Kidney epithelial cell (primary cell): ENCODE data around the gene ANKH. TPM values are rescaled to one million over a fixed set of nuclear protein-coding genes. Genes with fewer than 3 reads are reported as not detected.

Experiments used
- DNase-seq: peaks from one replicate; pipeline ENCODE4 v3.0.0-alpha.2; 2010; ENCODE audit warnings: low read depth
- H3K27me3 ChIP-seq: 2 replicates; pipeline ENCODE4 v1.6.0; 2011; ENCODE audit warnings: low read length; ENCODE audit not compliant: control insufficient read depth, insufficient read depth
- H3K36me3 ChIP-seq: 2 replicates; pipeline ENCODE4 v1.5.1; 2011; ENCODE audit warnings: low read length; ENCODE audit not compliant: control insufficient read depth, insufficient read depth
- H3K4me3 ChIP-seq: 2 replicates; pipeline ENCODE4 v1.5.1; 2011; ENCODE audit warnings: low read depth, mild to moderate bottlenecking, control low read depth, low read length
- total RNA-seq: library from RNA; depleted of rRNA; stranded (reverse); fragments of >200 nt; gene quantifications from 2 replicates; pipeline ENCODE4 v1.2.3, GENCODE V29; 2015
- TF ChIP-seq, protein P1 (sequence below): IDR thresholded peaks from 2 replicates; pipeline ENCODE4 v1.5.1; 2011; ENCODE audit warnings: mild to moderate bottlenecking, moderate library complexity, low read length, control low read depth, inconsistent platforms; ENCODE audit not compliant: insufficient read depth, poor library complexity, severe bottlenecking

ANKH gene
- total RNA-seq, 1 donor from 2014 or later, result 15.8 TPM

DNA sequence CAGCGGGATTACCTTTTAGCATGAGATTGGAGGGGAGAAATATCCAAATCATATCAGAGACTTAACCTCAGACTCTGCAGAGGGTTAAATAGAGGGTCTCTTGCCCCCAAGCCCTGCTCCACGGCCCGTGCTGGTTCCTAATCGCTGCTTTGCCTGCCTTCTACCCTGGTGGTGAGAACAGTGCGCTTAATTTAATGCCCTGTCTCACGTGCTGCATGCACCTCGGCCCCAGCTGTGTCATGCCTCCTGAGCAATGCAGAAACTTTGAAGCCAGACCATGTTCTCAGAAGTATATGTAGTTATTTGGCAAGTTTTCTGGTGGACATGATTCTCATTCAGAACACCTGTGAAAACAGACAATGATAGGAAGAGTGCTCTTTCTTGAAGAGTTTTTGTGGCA lies 205.6 kb downstream of the ANKH start:
- TF ChIP-seq, protein P1, sequence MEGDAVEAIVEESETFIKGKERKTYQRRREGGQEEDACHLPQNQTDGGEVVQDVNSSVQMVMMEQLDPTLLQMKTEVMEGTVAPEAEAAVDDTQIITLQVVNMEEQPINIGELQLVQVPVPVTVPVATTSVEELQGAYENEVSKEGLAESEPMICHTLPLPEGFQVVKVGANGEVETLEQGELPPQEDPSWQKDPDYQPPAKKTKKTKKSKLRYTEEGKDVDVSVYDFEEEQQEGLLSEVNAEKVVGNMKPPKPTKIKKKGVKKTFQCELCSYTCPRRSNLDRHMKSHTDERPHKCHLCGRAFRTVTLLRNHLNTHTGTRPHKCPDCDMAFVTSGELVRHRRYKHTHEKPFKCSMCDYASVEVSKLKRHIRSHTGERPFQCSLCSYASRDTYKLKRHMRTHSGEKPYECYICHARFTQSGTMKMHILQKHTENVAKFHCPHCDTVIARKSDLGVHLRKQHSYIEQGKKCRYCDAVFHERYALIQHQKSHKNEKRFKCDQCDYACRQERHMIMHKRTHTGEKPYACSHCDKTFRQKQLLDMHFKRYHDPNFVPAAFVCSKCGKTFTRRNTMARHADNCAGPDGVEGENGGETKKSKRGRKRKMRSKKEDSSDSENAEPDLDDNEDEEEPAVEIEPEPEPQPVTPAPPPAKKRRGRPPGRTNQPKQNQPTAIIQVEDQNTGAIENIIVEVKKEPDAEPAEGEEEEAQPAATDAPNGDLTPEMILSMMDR, result peak; percentile 15
- H3K36me3 ChIP-seq, result no peaks in the 10 kb centered on the region
- no peaks in the 10 kb centered on the region for H3K27me3 ChIP-seq
- DNase-seq, result no peak
- peak overlapping the region; percentile 85 for H3K4me3 ChIP-seq

DNA sequence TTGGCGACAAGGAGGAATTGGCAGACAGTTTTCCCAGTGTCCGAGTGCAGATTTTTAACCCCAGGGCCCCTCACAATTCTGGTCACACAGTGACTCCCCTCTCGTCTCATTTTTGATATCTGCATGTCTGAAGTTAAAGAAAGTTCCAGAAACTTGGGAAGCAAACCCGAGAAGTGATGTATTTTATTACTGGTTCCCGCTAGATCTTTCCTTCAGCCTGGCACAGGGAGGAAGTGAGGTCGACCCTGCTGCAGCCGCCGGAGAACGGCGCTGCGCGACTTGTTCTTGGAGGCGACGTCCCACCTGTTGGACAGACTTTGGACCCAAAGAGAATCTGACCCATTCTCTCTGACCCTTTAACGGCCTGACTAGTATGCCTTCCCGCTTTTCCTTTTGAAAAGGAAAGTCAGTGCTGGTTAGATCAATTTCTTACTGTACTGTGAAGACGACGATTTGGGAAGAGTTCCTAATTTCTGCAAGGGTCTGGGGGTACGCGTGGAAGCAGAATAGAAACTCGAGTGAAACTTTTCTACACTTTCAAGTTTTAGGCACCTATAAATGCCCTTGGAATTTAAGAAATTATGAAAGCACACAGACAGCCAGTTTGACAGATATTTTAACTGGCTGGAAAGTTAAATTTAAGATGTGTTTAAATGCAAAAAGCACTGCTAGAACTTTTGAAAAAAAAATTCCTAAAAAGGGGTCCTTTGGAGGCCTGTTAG lies 206.3 kb downstream of the ANKH start:
- TF ChIP-seq, protein P1, result no peak
- no peaks in the 10 kb centered on the region for H3K27me3 ChIP-seq
- peak overlapping the region; percentile 85 for H3K4me3 ChIP-seq
- H3K36me3 ChIP-seq, result no peaks in the 10 kb centered on the region
- no peak for DNase-seq

DNA sequence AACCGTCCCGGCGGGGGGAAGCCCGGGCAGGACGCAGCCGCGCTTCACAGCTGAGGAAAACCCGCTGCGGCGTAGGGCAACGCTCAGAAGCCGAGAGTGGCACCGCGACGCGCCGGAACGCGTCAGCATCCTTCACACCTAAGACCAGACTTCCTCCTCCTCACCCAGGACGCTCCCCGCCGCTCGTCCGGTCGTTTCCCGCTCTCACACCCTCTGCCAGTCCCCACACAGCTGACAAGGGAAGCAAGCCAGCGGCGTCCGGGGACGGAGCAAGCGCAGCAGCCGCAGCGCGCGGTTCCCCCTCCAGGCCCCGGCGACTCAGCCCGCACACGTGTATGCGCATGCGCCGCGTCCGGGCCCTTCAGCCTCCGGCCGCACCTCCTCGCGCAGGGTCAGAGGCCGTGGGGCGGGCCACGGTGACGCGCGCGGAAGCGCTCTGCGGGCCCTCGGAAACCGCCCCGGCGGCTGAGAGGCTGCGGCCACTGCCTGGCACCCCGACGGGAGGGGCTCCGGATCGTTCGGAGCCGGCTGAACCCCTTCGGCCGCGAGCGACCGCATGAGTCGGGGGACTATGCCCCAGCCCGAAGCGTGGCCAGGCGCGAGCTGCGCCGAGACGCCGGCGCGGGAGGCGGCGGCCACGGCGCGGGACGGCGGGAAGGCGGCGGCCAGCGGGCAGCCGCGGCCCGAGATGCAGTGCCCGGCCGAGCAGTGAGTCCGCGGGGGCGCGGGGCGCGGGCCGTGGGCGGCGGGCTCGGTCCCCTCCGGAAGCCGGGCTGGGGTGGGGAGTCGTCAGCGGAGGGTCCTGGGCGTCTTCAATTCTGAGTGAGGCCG lies 207.1 kb downstream of the ANKH start, which contains the start of gene OTULIN:
OTULIN (plus strand) TSS at position 449 of the 831 bp plus-strand sequence; CDS start at position 557, 108 bp downstream.
- TF ChIP-seq, protein P1, result no peak
- peak; percentile 57 for DNase-seq
- H3K27me3 ChIP-seq, result no peaks in the 10 kb centered on the region
- H3K36me3 ChIP-seq, result no peaks in the 10 kb centered on the region
- H3K4me3 ChIP-seq, result peak within 1 kb of the TSS; percentile 85

DNA sequence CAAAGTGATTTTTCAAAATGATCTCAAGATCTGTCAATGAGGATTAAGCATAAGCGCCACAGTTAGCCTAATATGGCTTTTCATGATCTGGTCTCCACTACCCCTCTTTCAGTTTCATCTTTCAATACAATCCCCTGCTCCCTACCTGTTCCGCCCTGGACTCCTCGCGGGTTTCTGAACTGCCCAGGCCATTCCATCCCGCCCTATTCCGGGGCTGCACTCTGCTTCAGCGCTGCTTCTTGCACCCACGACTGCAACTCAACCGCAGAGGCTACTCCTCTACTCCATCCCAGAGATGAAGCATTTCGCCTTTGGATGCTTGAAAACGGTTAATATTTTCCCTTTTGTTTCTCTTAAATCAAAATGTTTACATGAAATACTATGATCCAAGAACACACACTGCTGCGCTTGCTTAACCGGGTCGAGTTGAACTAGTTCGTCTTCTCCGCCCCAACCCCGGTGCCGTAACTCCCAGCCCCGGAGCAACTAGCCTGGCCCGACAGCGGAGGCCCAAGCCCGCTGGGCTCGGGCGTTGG lies 207.8 kb downstream of the ANKH start:
- Histone ChIP-seq H3K27me3 (no peaks in the 10 kb centered on the region), H3K4me3 (peak overlapping the region; percentile 85), H3K36me3 (no peaks in the 10 kb centered on the region)
- TF ChIP-seq, protein P1, result no peak
- DNase-seq, result no peak

DNA sequence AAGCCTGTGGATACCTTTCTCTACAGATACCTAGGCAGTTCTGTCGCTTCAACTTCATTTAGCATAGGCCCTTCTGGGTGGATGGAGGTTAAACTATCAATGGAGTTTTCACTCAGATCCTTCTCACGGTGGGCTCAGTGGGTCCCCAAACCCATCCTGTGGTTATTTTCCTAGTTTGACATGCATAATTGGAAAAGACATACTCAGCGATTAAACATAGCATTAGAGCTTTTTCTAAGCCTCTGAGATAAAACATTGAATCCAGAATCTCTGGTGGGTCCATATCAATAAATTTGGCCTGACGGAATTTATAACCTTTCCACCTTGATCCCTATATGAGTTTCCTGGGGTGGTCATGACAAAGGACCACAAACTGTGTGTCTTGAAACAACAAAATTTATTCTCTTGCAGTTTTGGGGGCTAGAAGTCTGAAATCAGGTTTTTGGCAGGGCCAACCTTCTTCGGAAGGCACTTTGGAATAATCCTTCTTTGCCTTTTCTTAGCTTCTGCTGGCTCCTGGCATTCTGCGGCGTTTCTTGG lies 208.8 kb downstream of the ANKH start:
- H3K4me3 ChIP-seq, result no peak overlapping the region
- H3K36me3 ChIP-seq, result no peaks in the 10 kb centered on the region
- TF ChIP-seq, protein P1, result no peak
- no peaks in the 10 kb centered on the region for H3K27me3 ChIP-seq
- no peak for DNase-seq
